H9 (cell line): ENCODE results near the gene KCTD1. TPM values are rescaled to one million over a fixed set of nuclear protein-coding genes. Genes with fewer than 3 reads are reported as not detected.

ENCODE experiments used
- DNase-seq: peaks from one replicate; pipeline ENCODE4 v3.0.0-alpha.2; 2017
- H2AFZ ChIP-seq: one replicate; pipeline ENCODE4 v1.6.1; 2013; ENCODE audit warnings: mild to moderate bottlenecking, low read length, control low read depth, moderate library complexity
- H2AK5ac ChIP-seq: 2 replicates; pipeline ENCODE4 v1.6.1; 2013; ENCODE audit warnings: low read length, control low read depth, mixed read lengths; ENCODE audit not compliant: insufficient read length
- H2BK120ac ChIP-seq: one replicate; pipeline ENCODE4 v1.6.1; 2013; ENCODE audit warnings: low read depth, mild to moderate bottlenecking, low read length, control low read depth, inconsistent platforms; ENCODE audit not compliant: poor library complexity, severe bottlenecking
- H2BK12ac ChIP-seq: 2 replicates; pipeline ENCODE4 v1.6.1; 2013; ENCODE audit warnings: low read length, control low read depth, mixed read lengths, low read depth; ENCODE audit not compliant: insufficient read length
- H2BK15ac ChIP-seq: 2 replicates; pipeline ENCODE4 v1.6.1; 2013; ENCODE audit warnings: low read depth, low read length, control low read depth
- H2BK20ac ChIP-seq: one replicate; pipeline ENCODE4 v1.6.1; 2013; ENCODE audit warnings: low read depth, mild to moderate bottlenecking, low read length, control low read depth, inconsistent platforms; ENCODE audit not compliant: poor library complexity, severe bottlenecking
- H2BK5ac ChIP-seq: 2 replicates; pipeline ENCODE4 v1.6.1; 2013; ENCODE audit warnings: low read length, control low read depth, mixed read lengths; ENCODE audit not compliant: insufficient read length
- H3K14ac ChIP-seq: 2 replicates; pipeline ENCODE4 v1.6.1; 2013; ENCODE audit warnings: low read length, control low read depth; ENCODE audit not compliant: insufficient read depth
- H3K18ac ChIP-seq: 2 replicates; pipeline ENCODE4 v1.6.1; 2013; ENCODE audit warnings: low read depth, mild to moderate bottlenecking, mixed read lengths, low read length, control low read depth; ENCODE audit not compliant: insufficient read length
- H3K23ac ChIP-seq: 2 replicates; pipeline ENCODE4 v1.6.1; 2013; ENCODE audit warnings: low read length, control low read depth, mixed read lengths, low read depth; ENCODE audit not compliant: insufficient read length
- H3K23me2 ChIP-seq: 2 replicates; pipeline ENCODE4 v1.6.1; 2013; ENCODE audit warnings: low read depth, mild to moderate bottlenecking, mixed read lengths, low read length, control low read depth; ENCODE audit not compliant: insufficient read length, poor library complexity, severe bottlenecking
- H3K27ac ChIP-seq: 2 replicates; pipeline ENCODE4 v1.5.1; 2013; ENCODE audit warnings: low read length, control low read depth, mixed read lengths, low read depth; ENCODE audit not compliant: insufficient read length
- H3K27me3 ChIP-seq: 2 replicates; pipeline ENCODE4 v1.6.1; 2013; ENCODE audit warnings: low read length, control low read depth, inconsistent platforms; ENCODE audit not compliant: insufficient read depth
- H3K4ac ChIP-seq: 2 replicates; pipeline ENCODE4 v1.6.1; 2013; ENCODE audit warnings: low read depth, mild to moderate bottlenecking, control low read depth, inconsistent platforms, low read length, moderate library complexity
- H3K4me1 ChIP-seq: 2 replicates; pipeline ENCODE4 v1.6.1; 2013; ENCODE audit warnings: low read length, control low read depth, inconsistent platforms; ENCODE audit not compliant: insufficient read depth
- H3K4me2 ChIP-seq: 2 replicates; pipeline ENCODE4 v1.6.1; 2013; ENCODE audit warnings: low read length, control low read depth, mixed read lengths; ENCODE audit not compliant: insufficient read length, insufficient read depth
- H3K56ac ChIP-seq: 2 replicates; pipeline ENCODE4 v1.6.1; 2013; ENCODE audit warnings: low read depth, mild to moderate bottlenecking, mixed read lengths, low read length, control low read depth; ENCODE audit not compliant: insufficient read length
- H3K79me1 ChIP-seq: 2 replicates; pipeline ENCODE4 v1.6.1; 2013; ENCODE audit warnings: low read depth, mild to moderate bottlenecking, moderate library complexity, low read length, control low read depth, inconsistent platforms; ENCODE audit not compliant: insufficient read depth, poor library complexity, severe bottlenecking
- H3K79me2 ChIP-seq: 2 replicates; pipeline ENCODE4 v1.6.1; 2013; ENCODE audit warnings: low read length, control low read depth, inconsistent platforms; ENCODE audit not compliant: insufficient read depth
- H3K9ac ChIP-seq: 2 replicates; pipeline ENCODE4 v1.6.1; 2013; ENCODE audit warnings: low read length, control low read depth, mixed read lengths; ENCODE audit not compliant: insufficient read length; ENCODE audit errors: extremely low read depth
- H3K9me3 ChIP-seq: one replicate; pipeline ENCODE4 v1.6.1; 2013; ENCODE audit warnings: low read depth, low read length, inconsistent platforms; ENCODE audit not compliant: control insufficient read depth
- H3T11ph ChIP-seq: one replicate; pipeline ENCODE4 v1.6.1; 2013; ENCODE audit warnings: mild to moderate bottlenecking, low read length, control low read depth, inconsistent platforms
- H4K20me1 ChIP-seq: one replicate; pipeline ENCODE4 v1.6.1; 2013; ENCODE audit not compliant: control insufficient read depth, insufficient read length, insufficient read depth
- H4K5ac ChIP-seq: 2 replicates; pipeline ENCODE4 v1.6.1; 2013; ENCODE audit warnings: low read depth, mild to moderate bottlenecking, mixed read lengths, low read length, control low read depth; ENCODE audit not compliant: insufficient read length
- H4K8ac ChIP-seq: replicated peaks from 2 replicates; pipeline ENCODE4 v1.6.1; 2013; ENCODE audit warnings: low read length, control low read depth, mixed read lengths, low read depth; ENCODE audit not compliant: insufficient read length
- H4K91ac ChIP-seq: 2 replicates; pipeline ENCODE4 v1.6.1; 2013; ENCODE audit warnings: low read depth, mild to moderate bottlenecking, moderate library complexity, mixed read lengths, low read length, control low read depth; ENCODE audit not compliant: insufficient read length
- H3K27ac Mint-ChIP-seq, 3 experiments: 2 replicates in 2 of 3; 3 replicates in 1 of 3; pipeline ENCODE4 v1.8.0; 2020 to 2021; ENCODE audit warnings: mixed read lengths in 3 of 3, mild to moderate bottlenecking in 1 of 3, moderate library complexity in 1 of 3
- H3K27me3 Mint-ChIP-seq: 2 replicates; pipeline ENCODE4 v1.8.0; 2021; ENCODE audit warnings: low read depth, mild to moderate bottlenecking, moderate library complexity, mixed read lengths
- H3K36me3 Mint-ChIP-seq, 3 experiments: 2 replicates in 2 of 3; 3 replicates in 1 of 3; pipeline ENCODE4 v1.8.0; 2020 to 2021; ENCODE audit warnings: low read depth in 3 of 3, mixed read lengths in 3 of 3; ENCODE audit not compliant: insufficient read depth in 1 of 3
- H3K4me1 Mint-ChIP-seq, 2 experiments: 2 replicates each; pipeline ENCODE4 v1.8.0; 2020; ENCODE audit warnings: mixed read lengths in 2 of 2
- H3K4me3 Mint-ChIP-seq, 2 experiments: 2 replicates in 1 of 2; 3 replicates in 1 of 2; pipeline ENCODE4 v1.8.0; 2020 to 2021; ENCODE audit warnings: mild to moderate bottlenecking in 2 of 2, mixed read lengths in 2 of 2, moderate library complexity in 1 of 2
- H3K9me3 Mint-ChIP-seq, 2 experiments: 2 replicates in 1 of 2; 3 replicates in 1 of 2; pipeline ENCODE4 v1.8.0; 2020; ENCODE audit warnings: mild to moderate bottlenecking in 2 of 2, mixed read lengths in 2 of 2, moderate library complexity in 1 of 2
- CTCF ChIP-seq: fragments of 200-600 bp; sonication (generic); conservative IDR thresholded peaks from 3 replicates; pipeline ENCODE4 v1.8.0; 2021; ENCODE audit warnings: antibody characterized with exemption, mild to moderate bottlenecking
- WGBS: extraction: QIAGEN DNeasy Blood & Tissue Kit; methylation state at CpG from one replicate; pipeline ENCODE4 v1.1.7; 2013; ENCODE audit warnings: missing lambda C conversion rate, low lambda C conversion rate, mixed read lengths; ENCODE audit not compliant: insufficient read length; ENCODE audit errors: extremely low coverage; 5-methylcytosine and 5-hydroxymethylcytosine counted together
- total RNA-seq: library from RNA; stranded (reverse); gene quantifications from 2 replicates; pipeline ENCODE4 v1.2.1, GENCODE V29; 2021

Gene KCTD1
- total RNA-seq, 1 experiment from 2014 or later, result 10.8 TPM

DNA sequence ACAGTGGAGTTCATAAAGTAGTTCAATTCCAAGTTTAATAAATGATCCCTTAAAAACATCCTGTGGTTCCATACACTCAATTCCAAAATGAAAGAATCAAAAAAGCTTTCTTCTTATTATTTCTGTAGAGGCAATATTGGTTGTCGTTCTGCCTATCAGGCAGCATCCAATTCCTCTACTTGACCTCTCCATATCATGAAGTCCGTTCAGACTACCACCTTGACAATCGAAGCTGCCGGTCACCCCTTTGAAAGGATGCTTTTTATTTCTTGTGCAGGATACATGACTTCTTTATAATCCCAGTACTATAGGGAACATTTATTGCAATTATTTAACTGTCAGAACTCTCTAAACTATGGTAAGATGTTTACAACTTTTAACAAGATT lies 3.3 kb upstream of the KCTD1 start:
- peaks cover 27% of the 10 kb centered on the region for H3K23me2 ChIP-seq
- no peak overlapping the region for H3K27ac ChIP-seq
- no peak overlapping the region for H3K4me2 ChIP-seq
- H3K18ac ChIP-seq, result no peak overlapping the region
- H4K5ac ChIP-seq, result no peak overlapping the region
- TF ChIP-seq CTCF, result no peak
- H2AFZ ChIP-seq, result no peak overlapping the region
- Mint-ChIP-seq H3K4me3 (peak overlapping the region in 1 of 2 experiments; percentile 76; a peak in 4 of 5 replicates), H3K4me1 (peaks cover 15 to 34% of the 10 kb centered on the region in 2 experiments), H3K9me3 (no peaks in the 10 kb centered on the region), H3K27ac (no peak overlapping the region), H3K27me3 (peaks cover 77% of the 10 kb centered on the region), H3K36me3 (no peaks in the 10 kb centered on the region; a peak in 1 of 7 replicates)
- DNase-seq, result no peak
- no CpG with 5 or more reads among the region's 4 CpGs for WGBS
- H2BK20ac ChIP-seq, result no peak overlapping the region
- no peak overlapping the region for H4K8ac ChIP-seq
- no peak overlapping the region for H2BK12ac ChIP-seq
- H3K79me1 ChIP-seq, result no peaks in the 10 kb centered on the region
- H4K91ac ChIP-seq, result no peak overlapping the region
- H2BK15ac ChIP-seq, result no peak overlapping the region
- H4K20me1 ChIP-seq, result peaks cover 2% of the 10 kb centered on the region
- no peak overlapping the region for H3K9ac ChIP-seq
- no peak overlapping the region for H2BK5ac ChIP-seq
- no peak overlapping the region for H3K4ac ChIP-seq
- H3K14ac ChIP-seq, result no peak overlapping the region
- no peaks in the 10 kb centered on the region for H3K79me2 ChIP-seq
- no peaks in the 10 kb centered on the region for H3K9me3 ChIP-seq
- H2BK120ac ChIP-seq, result no peak overlapping the region
- no peak overlapping the region for H3K23ac ChIP-seq
- H3K56ac ChIP-seq, result no peak overlapping the region
- H3T11ph ChIP-seq, result no peak overlapping the region
- no peak overlapping the region for H2AK5ac ChIP-seq
- peaks cover 36% of the 10 kb centered on the region for H3K27me3 ChIP-seq
- H3K4me1 ChIP-seq, result no peaks in the 10 kb centered on the region
